Panc1 (cell line): Measurements from ENCODE around the gene DRAM1.

Source experiments
- CTCF ChIP-seq: fragments of 450-650 bp; IDR thresholded peaks from 2 replicates; pipeline ENCODE4 v1.5.1; 2017; ENCODE audit warnings: mild to moderate bottlenecking
- POLR2AphosphoS5 ChIP-seq: IDR thresholded peaks from 2 replicates; pipeline ENCODE4 v1.6.1; 2012; ENCODE audit warnings: mild to moderate bottlenecking, low read depth, low read length, moderate library complexity
- REST ChIP-seq, 2 experiments: IDR thresholded peaks; 2 replicates each; pipeline ENCODE4 v1.6.1; 2011 to 2012; ENCODE audit warnings: low read depth in 2 of 2, control low read depth in 1 of 2, low read length in 1 of 2, mild to moderate bottlenecking in 1 of 2, moderate library complexity in 1 of 2; ENCODE audit not compliant: insufficient read depth in 1 of 2
- SIN3A ChIP-seq: IDR thresholded peaks from 2 replicates; pipeline ENCODE4 v1.6.1; 2012; ENCODE audit warnings: low read depth, mild to moderate bottlenecking, low read length, moderate library complexity, borderline replicate concordance; ENCODE audit not compliant: insufficient read depth
- TCF7L2 ChIP-seq: IDR thresholded peaks from 2 replicates; pipeline ENCODE4 v1.6.1; 2011; ENCODE audit warnings: mild to moderate bottlenecking, low read depth, low read length, inconsistent platforms

- TF ChIP-seq CTCF: no peak
- no peak for TF ChIP-seq REST (IDR thresholded peaks at IDR 0.05; ENCODE audit: insufficient read depth in 1 of 2, low read depth in 2 of 2, low read length in 1 of 2)
- no peak for TF ChIP-seq SIN3A
- no peak for TF ChIP-seq POLR2AphosphoS5
- no peak for TF ChIP-seq TCF7L2
Observed at GRCh38 chr12:101919447-101919846, 42.1 kb downstream of the DRAM1 start.
